ENCODE data around the gene MTHFD1L.
A peak's percentile ranks its signal among the peaks of the same experiment; 100 is the strongest.

The MTHFD1L gene

DNA sequence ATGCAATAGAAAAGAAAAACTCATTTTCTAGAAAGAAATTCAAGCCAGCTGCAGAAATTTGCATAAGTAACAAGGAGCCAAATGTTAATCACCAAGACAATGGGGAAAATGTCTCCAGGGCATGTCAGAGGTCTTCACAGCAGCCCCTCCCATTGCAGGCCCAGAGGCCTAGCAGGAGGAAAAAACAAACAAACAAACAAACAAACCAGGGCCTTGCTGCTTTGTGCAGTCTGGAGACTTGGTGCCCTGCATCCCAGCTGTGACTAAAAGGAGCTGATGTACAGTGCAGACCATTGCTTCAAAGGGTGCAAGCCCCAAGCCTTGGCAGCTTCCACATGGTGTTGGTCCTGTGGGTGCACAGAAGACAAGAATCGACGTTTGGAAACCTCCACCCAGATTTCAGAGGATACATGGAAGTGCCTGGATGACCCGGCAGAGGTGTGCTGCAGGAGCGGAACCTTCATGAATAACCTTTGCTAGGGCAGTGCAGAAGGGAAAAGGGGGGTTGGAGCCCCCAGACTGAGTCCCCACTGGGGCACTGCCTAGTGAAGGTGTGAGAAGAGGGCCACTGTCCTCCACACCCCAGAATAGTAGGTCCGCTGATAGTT, 263.4 kb downstream of the MTHFD1L start:
- no peak for DNase-seq

GRCh38 chr6:151130329-151130728, 264.8 kb downstream of the MTHFD1L start:
- peak in 1 of 5 donors; percentile 20 for DNase-seq

GRCh38 chr6:151131324-151132007, 266.0 kb downstream of the MTHFD1L start:
- no peak for DNase-seq

GRCh38 chr6:151136141-151136755, 270.7 kb downstream of the MTHFD1L start:
- DNase-seq: no peak

DNA sequence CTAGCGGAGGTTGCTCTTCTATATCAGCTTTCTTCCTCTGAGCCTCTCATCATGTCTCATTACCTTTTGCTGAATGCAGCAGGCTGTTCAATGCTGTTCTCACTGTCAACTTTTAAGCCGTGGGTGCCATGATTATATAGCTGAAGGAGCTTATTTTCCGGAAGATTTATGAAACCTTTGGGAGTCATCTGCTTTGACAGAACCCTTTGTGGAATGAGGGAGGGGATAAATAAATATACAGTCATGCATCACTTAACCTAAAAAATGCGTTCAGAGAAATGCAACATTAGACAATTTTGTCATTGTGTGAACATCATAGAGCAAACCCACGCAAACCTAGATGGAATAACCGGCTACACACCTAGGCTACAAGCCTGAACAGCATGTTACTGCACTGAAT, 272.0 kb downstream of the MTHFD1L start:
- DNase-seq: no peak

DNA sequence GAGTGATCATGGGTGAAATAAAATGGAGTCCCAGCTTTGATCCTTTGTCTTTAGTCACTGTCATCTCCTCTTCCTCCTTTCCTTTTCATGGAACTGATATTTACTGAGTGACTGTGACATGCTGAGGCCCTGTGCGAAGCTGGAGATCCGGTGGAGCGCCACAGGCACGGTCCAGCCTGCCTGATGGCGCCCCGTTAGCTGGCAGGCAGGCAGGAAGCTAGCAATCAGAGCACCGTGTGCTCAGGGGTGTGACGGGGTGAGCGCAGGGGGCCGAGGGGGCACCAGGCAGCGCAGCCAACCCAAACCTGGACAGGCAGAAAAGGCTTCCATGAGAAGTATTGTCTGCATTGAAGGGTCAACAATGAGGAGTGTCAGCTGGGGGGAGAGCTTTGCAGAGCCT, 274.0 kb downstream of the MTHFD1L start:
- no peak for DNase-seq

- no peak for DNase-seq
Measured at GRCh38 chr6:151140767-151141166, 275.3 kb downstream of the MTHFD1L start.

DNA sequence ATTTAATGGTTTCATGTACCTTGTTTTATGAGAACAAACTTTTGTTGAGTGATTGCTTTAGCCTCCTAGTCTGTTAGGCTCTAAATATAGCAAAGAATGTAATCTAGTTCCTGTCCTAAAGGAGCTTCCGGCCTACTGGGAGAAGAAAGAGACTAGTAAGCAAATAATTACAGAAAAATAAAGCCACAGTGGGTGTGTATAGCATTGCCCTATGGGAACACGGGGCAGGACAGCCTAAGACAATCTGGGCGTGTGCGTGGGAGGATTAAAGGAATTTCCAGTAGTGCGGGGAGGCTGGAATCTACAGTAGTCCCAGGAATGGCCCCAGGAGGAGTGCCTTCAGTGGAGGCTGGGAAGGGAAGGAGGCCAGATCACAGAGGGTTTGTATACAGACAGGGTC, 276.2 kb downstream of the MTHFD1L start:
- no peak for DNase-seq

DNA sequence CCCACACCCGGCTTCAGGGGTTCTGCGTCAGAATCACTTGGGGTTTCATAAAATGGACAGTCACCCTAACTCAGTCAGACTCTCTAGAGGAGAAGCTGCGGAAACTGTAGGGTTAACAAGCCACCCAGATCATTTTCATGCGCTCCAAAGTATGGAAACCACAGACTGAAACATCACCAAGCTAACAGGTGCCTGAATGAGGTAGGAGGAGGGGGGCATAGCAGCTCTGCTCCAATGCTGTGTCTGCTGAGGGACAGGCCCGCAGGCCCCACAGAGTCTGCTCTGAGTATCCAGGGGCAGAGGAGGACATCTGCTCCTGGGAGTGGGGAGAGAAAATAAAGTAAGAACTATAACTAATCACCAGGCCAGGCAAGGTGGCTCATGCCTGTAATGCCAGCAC, 277.2 kb downstream of the MTHFD1L start:
- DNase-seq: no peak

DNA sequence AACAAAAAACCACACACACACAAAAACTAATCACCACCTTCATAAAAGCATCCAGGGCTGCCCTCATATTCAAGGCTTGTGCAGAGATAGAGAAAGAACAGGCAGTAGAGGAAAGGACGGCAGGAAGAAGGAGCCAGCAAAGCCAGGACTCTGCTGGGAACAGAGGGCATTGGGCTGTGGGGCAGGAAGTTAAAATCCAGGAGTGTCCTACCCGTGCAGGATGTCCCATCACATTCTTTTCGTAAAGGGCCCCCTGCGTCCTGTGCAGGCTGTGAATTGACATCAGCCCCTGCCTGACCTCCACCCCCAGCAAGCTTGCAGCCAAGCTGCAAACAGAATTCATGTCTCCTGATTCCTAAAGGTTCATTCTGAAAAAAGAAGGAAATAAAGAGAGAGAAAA, 277.8 kb downstream of the MTHFD1L start:
- no peak for DNase-seq

DNA sequence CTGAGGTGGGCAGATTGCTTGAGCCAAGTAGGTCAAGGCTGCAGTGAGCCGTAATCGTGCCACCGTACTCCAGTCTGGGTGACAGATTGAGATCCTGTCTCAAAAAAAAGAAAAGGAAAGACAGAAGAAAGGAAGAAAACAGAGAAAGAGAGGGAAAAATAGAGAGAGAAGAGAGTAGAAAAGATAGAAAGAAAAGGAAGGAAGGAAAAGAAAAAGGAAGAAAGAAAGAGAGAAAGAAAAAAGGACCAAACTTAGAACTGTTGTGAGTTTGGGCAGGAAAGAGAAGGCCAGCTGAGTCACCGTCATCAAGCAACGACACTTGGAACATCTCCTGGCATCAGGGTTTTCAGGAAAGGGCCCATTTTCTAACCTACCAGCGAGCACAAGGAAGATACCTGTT, 278.3 kb downstream of the MTHFD1L start:
- DNase-seq: no peak

GRCh38 chr6:151147118-151147832, 281.8 kb downstream of the MTHFD1L start:
- DNase-seq: no peak

DNA sequence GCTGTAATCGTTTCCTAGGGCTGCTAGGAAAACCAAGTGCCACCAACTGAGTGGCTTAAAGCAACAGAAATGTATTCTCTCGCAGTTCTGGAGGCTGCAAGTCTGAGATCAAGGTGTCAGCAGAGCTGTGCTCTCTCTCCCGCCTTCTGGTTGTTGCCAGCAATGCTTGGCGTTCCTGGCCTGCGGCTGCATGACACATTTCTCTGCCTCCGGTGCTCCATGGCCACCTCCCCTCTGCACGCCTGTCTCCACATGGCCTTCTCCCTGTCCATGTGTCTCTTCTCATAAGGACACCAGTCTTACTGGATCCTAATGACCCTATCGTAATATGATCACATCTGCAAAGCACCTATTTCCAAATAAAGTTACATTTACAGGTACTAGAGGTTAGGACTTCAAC, 282.6 kb downstream of the MTHFD1L start:
- DNase-seq: no peak

GRCh38 chr6:151149793-151150192, 284.3 kb downstream of the MTHFD1L start:
- DNase-seq: no peak
